ENCODE data around the gene DMD. TPM values are rescaled to one million over a fixed set of nuclear protein-coding genes. Genes with fewer than 3 reads are reported as not detected.

Gene DMD
- total RNA-seq, 1 experiment from 2014 or later: 25.3 TPM

DNA sequence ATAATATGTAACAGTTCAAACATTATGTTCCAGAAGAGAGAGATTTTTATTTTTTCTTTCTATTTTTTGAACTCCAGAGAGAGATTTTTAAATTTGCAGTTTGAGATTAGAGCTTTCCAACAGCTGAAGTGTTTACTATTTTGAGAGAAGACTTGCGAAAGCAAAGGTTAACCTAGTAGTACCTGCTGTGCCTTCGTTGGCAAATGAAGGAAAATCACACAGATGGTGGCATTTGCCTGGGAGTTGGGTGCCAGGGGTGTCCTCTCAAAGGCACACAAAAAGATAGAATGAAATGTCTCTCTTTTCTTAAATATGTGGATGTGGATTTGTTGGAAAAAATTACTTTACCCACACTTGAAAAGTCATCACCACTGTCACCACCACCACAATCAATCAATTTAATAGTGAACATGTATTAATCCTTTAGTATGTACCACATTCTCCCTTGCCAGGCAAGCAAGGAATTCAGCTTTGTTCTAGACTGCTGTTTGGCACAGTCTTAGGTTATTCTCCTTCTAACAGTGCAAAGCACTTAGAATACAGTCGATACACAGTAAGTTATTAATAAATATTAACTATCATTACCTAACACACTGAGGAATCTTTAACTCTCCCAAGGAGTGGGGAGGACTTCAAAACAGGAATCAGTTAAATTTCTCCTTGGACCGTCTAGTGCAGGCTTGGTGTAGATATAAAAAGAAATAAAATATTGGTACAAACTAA is 1301.3 kb downstream of the DMD start:
- no peaks in the 10 kb centered on the region for H4K20me1 ChIP-seq (ENCODE audit: insufficient read depth)
- H3K9me3 ChIP-seq (ENCODE audit: insufficient read depth, low read depth): no peaks in the 10 kb centered on the region
- H3K4me2 ChIP-seq: no peak overlapping the region
- H3K9me2 ChIP-seq (ENCODE audit: insufficient read depth): no peaks in the 10 kb centered on the region
- no peaks in the 10 kb centered on the region for H3K4me1 ChIP-seq (replicated peaks; ENCODE audit: insufficient read depth)
- no peak for DNase-seq
- H3K27ac ChIP-seq: no peak overlapping the region
- no peak overlapping the region for H2AFZ ChIP-seq
- no peaks in the 10 kb centered on the region for H3F3A ChIP-seq (ENCODE audit: insufficient read depth, low read depth)
- ChIA-PET CTCF (no interaction called here), POLR2A (ENCODE audit: unreplicated experiment) (no interaction called here)
- no peaks in the 10 kb centered on the region for H3K27me3 ChIP-seq (ENCODE audit: insufficient read depth, low read depth)
- TF ChIP-seq, protein P1, sequence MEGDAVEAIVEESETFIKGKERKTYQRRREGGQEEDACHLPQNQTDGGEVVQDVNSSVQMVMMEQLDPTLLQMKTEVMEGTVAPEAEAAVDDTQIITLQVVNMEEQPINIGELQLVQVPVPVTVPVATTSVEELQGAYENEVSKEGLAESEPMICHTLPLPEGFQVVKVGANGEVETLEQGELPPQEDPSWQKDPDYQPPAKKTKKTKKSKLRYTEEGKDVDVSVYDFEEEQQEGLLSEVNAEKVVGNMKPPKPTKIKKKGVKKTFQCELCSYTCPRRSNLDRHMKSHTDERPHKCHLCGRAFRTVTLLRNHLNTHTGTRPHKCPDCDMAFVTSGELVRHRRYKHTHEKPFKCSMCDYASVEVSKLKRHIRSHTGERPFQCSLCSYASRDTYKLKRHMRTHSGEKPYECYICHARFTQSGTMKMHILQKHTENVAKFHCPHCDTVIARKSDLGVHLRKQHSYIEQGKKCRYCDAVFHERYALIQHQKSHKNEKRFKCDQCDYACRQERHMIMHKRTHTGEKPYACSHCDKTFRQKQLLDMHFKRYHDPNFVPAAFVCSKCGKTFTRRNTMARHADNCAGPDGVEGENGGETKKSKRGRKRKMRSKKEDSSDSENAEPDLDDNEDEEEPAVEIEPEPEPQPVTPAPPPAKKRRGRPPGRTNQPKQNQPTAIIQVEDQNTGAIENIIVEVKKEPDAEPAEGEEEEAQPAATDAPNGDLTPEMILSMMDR (conservative IDR thresholded peaks at IDR 0.05): no peak
- TF ChIP-seq EZH2 (IDR thresholded peaks at IDR 0.05; ENCODE audit: low read depth): no peak
- intact Hi-C loops (cut with micrococcal nuclease; ENCODE audit: unreplicated experiment): no loop called here
- no TSS peak for BruUV-seq (replicated peaks)
- no peaks in the 10 kb centered on the region for H3K79me2 ChIP-seq (ENCODE audit: low read depth)
- no peaks in the 10 kb centered on the region for H3K36me3 ChIP-seq (ENCODE audit: low read depth)
- no peak overlapping the region for H3K4me3 ChIP-seq

DNA sequence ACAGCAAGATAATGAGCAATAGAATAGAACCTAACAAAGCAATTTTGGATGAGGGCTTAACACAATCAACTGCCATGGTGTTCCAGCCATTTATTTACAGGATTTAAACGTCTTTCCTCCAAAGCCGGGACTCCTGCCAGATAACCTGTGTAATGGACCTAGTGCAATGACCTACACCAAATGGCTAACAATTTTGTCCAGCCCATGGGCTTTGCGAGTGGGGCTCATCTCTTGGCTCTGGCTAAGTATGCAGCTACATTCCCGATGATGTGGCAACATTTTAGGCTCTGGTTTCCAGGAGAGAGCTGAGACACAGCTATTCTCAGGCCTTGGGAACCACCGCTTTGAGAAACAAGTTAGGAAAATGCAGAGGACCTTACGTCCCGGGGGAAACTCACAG is 1317.2 kb downstream of the DMD start:
- no peak for TF ChIP-seq EZH2 (IDR thresholded peaks at IDR 0.05; ENCODE audit: low read depth)
- TF ChIP-seq, protein P1 (conservative IDR thresholded peaks at IDR 0.05): no peak
- intact Hi-C loops (cut with micrococcal nuclease; ENCODE audit: unreplicated experiment): no loop called here
- H3K36me3 ChIP-seq (ENCODE audit: low read depth): no peaks in the 10 kb centered on the region
- no TSS peak for BruUV-seq (replicated peaks)
- ChIA-PET CTCF (no interaction called here), POLR2A (ENCODE audit: unreplicated experiment) (no interaction called here)
- no peaks in the 10 kb centered on the region for H3F3A ChIP-seq (ENCODE audit: insufficient read depth, low read depth)
- no peaks in the 10 kb centered on the region for H3K79me2 ChIP-seq (ENCODE audit: low read depth)
- no peak overlapping the region for H3K27ac ChIP-seq
- H3K4me2 ChIP-seq: no peak overlapping the region
- no peak overlapping the region for H3K4me3 ChIP-seq
- H3K9me2 ChIP-seq (ENCODE audit: insufficient read depth): no peaks in the 10 kb centered on the region
- no peaks in the 10 kb centered on the region for H3K27me3 ChIP-seq (ENCODE audit: insufficient read depth, low read depth)
- H2AFZ ChIP-seq: no peak overlapping the region
- no peak for DNase-seq
- H3K4me1 ChIP-seq (replicated peaks; ENCODE audit: insufficient read depth): no peaks in the 10 kb centered on the region
- no peaks in the 10 kb centered on the region for H4K20me1 ChIP-seq (ENCODE audit: insufficient read depth)
- no peaks in the 10 kb centered on the region for H3K9me3 ChIP-seq (ENCODE audit: insufficient read depth, low read depth)

DNA sequence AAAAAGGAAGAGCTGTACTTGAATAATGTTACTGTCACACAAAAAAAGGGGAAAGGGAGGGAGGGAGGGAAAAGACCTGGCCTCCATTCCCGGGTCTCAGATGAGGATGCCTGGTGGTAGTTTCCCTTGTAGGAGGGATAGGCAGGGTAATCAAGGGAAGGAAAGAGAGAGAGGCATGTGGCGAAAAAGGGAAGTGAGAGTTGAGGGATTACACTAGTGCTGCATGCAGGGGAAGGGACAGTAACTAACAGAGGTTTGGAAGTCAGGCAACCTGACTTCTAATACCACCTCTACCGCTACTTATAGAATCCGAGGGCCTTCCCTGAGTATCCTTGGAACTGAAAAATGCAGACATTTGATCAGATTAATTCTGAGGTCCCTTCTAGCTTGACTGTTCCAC is 1317.8 kb downstream of the DMD start:
- TF ChIP-seq, protein P1 (conservative IDR thresholded peaks at IDR 0.05): no peak
- no peak for TF ChIP-seq EZH2 (IDR thresholded peaks at IDR 0.05; ENCODE audit: low read depth)
- Histone ChIP-seq H3K9me3 (ENCODE audit: insufficient read depth, low read depth) (no peaks in the 10 kb centered on the region), H3K36me3 (ENCODE audit: low read depth) (no peaks in the 10 kb centered on the region), H2AFZ (no peak overlapping the region), H4K20me1 (ENCODE audit: insufficient read depth) (no peaks in the 10 kb centered on the region), H3K27ac (no peak overlapping the region), H3F3A (ENCODE audit: insufficient read depth, low read depth) (no peaks in the 10 kb centered on the region), H3K4me2 (no peak overlapping the region), H3K9me2 (ENCODE audit: insufficient read depth) (no peaks in the 10 kb centered on the region), H3K27me3 (ENCODE audit: insufficient read depth, low read depth) (no peaks in the 10 kb centered on the region), H3K4me1 (replicated peaks; ENCODE audit: insufficient read depth) (no peaks in the 10 kb centered on the region), H3K79me2 (ENCODE audit: low read depth) (no peaks in the 10 kb centered on the region), H3K4me3 (no peak overlapping the region)
- ChIA-PET CTCF (no interaction called here), POLR2A (ENCODE audit: unreplicated experiment) (no interaction called here)
- BruUV-seq (replicated peaks): no TSS peak
- DNase-seq: no peak
- intact Hi-C loops (cut with micrococcal nuclease; ENCODE audit: unreplicated experiment): no loop called here
